Right forelimb (tissue), 1 donor: ENCODE measurements around the gene DNAH9.

ENCODE experiments used
- DNase-seq: peaks from one replicate; pipeline ENCODE4 v3.0.0-alpha.2; 2018

The DNAH9 gene

DNA sequence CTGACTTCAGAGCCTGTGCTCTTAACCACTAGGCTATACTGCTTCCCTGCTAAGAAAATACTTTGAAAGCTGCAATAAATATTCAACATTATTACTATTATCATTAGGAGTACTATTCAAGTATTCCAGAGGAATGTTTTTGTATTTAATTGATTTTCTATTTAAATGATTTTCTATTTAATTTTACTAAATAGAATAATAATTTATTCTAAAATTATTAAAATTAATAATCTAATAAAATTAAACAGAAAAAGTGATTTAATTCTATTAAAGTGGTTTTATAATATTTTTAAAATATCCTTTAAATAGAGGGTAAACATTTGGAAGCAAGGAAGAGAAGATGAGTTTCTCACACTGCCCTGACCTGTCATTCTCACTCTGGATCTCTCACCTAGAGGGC lies 173.8 kb downstream of the DNAH9 start:
- no peak for DNase-seq

DNA sequence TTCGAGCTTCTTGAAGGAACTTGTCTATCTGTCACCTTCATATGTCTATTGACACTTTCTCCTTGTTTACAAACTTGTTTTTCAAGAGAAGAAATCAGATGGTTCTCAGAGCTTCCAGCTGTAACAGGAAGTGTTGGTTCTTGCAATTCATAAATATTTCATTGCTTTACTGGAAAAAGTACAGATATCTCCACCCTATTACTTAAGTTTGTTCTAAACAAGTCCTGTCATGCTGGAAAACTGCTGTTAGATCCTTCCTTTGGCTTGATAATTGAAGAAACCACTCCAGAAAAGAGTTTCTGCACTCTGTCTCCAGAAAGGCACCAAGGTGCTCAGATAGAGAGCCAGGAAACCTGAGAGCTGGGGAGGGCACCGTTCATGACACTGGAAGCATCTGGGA lies 181.6 kb downstream of the DNAH9 start:
- DNase-seq: no peak

DNA sequence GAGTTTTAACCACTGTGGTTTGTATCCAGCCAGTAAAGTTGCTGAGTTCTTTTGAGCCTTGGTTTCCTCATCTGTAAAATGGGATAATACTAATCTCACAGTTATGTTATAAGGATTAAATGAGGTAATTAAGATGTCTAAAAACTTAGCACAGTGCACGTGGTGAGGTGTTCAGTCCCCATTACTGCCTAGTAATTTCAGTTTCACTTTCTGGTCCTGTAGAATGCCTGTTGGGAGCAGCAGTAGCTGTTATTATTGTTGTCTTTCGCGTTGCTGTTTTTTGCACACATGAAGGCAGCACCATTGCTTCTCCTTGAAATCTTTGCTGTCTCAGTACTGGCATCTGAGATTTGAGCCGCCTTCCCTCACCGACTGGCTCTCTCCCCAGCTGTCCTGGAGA lies 182.4 kb downstream of the DNAH9 start:
- no peak for DNase-seq

DNA sequence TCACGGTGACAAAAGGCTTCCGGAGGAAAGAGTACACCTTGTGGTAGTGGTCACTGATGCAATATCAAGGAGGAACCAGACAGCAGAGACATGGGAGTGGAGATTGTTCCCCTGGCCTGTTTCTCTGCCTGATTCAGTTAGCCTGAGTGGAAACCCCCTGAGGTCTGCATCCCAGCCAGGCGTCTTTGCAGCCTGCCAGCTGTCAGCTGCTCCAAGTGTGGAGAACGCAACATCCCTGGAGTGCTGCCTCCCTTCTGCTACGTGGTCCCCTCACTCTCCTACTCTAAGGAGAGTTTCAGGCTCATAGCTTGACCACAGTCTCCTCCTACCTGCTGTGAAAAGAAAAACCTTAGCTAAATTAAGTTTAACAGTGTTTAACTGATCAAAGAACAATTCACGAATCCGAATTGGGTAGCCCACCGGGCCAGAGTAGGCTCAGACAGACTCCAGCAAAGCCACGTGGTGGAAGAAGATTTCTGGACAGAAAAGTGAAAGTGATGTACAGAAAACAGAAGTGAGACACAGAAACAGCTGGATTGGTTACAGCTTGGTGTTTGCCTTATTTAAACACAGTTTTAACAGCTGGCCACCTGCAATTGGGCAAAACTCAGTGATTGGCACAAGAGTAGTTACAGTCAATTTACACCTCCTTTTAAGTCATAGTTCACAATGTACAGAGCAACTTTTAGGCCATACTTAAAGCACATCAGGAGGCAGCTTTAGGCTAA lies 188.6 kb downstream of the DNAH9 start:
- no peak for DNase-seq

DNA sequence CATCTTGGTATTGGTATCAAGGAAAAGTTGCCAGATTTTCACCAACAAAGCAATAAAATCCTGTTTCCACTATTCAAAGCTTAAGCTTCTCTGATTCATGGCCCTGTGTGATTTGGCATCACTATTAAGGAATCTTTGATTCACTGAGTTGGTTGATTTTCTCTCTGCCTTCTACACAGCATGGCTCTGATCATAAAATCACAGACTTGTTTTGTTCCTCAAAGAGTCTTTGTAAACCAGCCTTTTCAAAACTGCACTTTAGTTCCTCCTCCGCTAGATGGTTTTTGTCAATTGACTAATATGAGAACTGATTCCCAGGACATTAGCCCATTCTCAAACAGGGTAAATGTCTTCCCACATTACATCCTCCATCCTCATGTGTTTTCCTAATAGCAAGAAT lies 197.6 kb downstream of the DNAH9 start:
- DNase-seq: no peak

DNA sequence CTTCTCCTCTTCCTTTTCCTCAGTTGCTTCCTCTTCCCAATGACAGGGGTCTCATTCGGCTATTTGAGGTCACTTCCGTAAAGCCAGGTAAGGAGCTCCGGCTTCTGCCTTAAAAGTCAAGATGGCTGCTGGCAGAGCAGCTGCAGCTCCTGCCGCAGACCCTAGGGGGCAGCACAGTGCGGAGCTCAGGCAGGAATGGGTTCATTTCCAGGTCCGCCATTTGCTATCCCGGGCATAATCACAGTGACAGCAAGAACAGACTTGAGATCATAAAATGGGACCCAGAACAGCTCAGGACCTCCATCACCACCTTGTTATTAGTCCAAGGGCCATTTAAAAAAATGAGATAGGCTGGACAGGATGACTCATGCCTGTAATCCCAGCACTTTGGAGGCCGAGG lies 199.5 kb downstream of the DNAH9 start:
- no peak for DNase-seq

DNA sequence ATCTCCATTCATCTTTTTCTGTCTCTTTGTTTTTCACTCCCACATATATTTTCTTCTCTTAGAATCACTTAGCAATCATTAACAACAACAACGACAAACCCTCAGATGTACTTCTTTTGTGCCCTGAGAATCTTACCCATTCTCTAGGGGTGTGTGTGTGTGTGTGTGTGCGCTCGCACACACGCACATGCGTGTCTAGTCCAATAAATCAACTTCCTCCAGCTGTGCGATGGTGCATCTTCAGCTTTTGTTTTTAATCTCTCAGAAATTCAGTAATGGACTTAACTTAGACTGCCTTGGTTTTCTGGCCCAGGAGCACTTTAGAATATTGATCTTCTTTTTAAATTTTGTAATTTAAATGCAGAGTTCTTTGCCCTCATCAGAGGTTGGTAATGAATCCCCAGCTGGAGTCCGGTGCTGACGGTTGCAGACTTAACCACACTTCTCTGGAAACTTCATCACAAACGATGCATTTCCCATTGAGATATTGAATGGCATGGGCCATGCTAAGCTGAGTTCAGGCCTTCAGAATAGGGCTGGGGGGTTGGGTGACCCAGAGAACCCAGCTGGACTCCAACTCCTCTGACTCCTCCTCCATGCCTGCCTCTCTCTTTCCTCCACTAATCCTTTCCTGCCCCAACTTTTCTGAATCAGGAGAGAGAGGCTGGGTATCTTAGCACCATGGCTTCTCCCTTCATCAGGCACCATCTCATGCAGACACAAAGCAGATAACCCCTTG lies 205.1 kb downstream of the DNAH9 start:
- no peak for DNase-seq

DNA sequence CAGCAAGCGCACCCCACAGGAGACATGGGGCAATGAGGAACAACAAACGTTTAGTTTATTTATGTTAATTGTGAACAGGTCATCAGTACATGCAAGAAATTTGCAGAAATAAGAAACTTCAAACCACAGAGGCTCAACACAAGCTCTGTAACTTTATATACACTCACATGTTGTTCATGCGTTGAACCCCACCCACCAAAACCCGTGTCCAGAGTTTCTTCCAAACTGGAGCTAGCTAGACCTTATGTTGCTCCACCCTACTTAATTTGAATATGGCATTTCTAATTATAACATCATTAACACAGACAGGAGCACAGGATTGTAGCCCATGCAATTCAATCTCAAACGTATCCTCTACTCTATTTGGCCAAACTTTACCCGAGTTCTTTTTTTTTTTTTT lies 206.9 kb downstream of the DNAH9 start:
- no peak for DNase-seq

DNA sequence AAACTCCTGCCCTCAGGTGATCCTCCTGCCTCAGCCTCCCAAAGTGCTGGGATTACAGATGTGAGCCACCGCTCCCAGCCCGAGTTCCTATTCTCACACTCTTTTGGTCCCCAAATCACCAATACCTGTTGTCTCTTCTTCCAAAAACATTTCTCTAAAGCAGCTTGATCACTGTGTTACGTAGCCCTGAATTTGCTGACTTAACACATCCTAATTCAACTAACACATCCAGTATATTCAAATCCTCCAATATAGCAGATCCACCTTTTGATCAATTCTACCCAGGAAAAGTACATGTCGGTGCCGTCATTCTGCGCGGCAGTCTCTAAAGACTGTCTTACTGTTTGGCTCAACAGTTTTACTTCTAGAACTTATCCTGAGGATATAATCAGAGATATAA lies 207.7 kb downstream of the DNAH9 start:
- no peak for DNase-seq

DNA sequence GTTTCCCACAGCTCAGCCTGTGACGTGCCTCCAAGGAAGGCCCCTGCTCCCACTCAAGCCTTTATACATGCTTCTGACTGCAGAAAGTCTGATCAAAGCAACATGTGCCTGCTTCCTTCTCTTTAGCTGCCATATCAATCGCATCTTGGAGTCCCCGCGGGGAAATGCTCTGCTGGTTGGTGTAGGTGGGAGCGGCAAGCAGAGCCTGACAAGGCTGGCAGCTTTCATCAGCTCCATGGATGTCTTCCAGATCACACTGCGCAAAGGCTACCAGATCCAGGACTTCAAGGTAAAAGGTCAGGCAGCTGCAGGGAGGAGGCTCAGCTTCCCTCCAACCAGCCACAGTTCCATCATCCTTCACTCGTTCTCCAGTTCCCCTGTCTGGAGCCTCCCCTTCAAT lies 209.3 kb downstream of the DNAH9 start:
- no peak for DNase-seq

DNA sequence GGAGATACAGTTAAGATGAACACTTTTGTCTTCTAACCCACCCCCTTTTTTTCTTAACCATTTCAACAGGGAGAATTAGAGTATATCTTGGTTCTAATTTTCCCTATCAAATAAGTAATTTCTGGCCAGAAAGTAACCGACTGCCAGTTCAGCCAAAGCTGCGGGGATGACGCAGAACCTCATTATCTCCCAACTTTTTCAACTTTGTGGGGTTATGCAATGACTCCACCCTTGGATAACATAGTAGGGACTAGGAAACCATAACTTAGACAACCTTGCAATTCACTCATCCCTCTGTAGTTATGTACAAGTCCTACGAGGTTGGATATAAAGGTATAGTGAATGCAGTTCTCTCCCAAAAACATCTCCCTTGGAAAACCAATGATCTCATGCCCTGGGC lies 215.0 kb downstream of the DNAH9 start:
- no peak for DNase-seq

DNA sequence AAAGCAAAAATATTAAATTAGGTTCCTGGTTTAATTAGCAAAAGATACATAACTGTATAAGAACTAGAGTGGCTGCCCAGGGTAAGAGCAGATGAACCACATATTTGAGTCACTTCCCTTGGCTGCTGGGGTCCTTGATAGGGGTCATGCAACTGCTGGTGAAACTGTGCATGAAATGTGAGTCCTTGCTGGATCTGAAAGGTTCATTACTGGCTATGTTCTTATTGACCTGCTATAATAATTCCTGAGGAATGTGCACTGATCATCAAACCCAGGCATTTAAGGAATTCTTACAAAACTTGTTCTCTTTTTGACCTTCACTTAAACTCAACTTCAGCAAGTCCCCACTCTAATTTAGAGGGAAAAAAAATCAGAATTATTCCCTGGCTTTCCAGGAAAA lies 215.6 kb downstream of the DNAH9 start:
- no peak for DNase-seq

DNA sequence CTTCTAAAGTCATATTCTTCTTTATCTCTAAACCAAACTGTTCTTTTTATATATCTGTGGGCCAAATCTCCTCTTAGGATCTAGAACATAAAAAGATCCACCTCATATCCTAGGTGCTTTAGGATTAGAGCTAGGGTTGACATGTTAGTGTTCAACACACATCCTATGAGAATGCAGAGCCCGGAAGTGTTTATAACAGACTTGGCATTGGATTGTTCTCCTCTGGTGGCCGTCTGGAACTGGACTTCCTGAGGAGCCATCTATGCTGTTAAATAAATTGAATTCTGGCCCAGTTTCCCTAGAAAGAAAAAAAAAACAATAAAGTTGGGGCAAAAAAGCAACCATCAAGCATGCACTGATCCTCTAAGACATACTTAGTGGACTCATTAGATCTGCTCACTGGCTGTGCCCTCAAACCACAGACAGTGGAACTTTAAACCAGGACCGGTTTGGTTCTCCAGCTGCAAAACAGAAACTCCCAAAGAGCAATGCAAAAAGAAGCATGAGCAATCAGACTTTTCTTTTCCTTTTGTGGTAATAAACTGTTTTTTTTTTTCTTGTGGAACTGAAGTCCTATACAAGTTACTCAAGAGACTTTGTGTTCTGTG lies 216.5 kb downstream of the DNAH9 start:
- DNase-seq: no peak

DNA sequence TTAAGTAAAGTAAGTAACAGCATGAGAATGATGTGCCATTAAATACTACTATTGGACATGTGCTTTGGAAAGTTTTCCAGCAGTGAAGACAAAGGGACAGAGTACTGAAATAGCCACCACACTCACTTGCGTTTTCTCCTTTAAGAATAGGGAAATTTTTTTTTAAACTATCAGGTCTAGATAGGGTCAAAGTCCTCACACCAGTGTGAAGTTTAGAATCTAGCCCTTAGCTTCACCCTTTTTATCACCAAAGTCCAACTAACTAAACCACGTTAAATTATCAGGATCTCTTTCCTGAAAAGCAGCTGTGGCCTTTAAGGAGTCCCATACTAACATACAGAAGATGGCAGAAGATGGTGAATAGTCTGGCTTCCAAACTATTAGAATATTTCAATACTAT lies 218.1 kb downstream of the DNAH9 start:
- no peak for DNase-seq

DNA sequence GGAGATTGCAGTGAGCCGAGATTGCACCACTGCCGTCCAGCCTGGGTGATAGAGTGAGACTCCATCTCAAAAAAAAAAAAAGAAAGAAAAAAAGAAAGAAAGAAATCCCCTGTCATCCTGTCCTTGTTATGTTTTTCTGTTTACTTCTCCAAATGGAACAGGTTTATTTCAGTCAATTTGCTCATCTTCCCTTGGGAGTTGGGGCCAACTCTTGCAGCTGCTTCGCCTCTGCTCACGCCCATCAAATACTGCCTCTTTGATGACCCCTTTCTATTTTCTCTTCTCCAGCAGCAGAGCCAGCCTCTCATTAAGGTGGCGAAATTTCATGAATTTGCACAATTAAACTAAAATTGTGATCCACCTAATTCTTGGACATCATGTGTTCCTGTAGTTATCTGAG lies 225.6 kb downstream of the DNAH9 start:
- DNase-seq: no peak

DNA sequence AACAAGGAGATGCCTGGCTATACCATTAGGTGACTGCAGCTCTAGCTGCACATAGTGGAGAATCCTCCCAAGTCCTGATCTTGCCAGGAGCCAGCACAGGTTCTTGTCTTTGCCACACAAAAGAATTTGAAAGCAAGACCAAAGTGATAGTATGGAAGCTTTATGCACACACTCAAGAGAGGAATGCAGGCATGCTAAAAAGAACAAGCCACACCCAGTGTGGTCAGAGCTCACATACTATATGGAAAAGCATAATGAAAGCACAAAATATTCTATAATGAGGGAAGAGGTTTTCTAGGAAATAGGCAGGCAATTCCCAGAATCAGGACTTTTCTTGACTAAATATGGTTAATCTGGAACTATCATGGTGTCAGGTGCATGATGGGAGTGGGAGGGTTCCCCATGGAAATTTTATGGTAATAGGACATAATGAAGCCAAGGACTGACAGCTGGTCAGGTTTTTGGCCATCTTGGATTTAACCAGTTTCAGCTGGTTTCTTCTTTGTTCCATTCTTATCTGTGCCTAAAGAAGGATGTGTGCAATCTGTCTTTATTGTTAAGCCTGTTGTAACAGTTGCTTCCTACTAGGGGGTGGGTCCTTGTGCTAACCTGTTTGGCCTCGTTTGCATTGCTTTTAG lies 227.4 kb downstream of the DNAH9 start:
- DNase-seq: no peak

DNA sequence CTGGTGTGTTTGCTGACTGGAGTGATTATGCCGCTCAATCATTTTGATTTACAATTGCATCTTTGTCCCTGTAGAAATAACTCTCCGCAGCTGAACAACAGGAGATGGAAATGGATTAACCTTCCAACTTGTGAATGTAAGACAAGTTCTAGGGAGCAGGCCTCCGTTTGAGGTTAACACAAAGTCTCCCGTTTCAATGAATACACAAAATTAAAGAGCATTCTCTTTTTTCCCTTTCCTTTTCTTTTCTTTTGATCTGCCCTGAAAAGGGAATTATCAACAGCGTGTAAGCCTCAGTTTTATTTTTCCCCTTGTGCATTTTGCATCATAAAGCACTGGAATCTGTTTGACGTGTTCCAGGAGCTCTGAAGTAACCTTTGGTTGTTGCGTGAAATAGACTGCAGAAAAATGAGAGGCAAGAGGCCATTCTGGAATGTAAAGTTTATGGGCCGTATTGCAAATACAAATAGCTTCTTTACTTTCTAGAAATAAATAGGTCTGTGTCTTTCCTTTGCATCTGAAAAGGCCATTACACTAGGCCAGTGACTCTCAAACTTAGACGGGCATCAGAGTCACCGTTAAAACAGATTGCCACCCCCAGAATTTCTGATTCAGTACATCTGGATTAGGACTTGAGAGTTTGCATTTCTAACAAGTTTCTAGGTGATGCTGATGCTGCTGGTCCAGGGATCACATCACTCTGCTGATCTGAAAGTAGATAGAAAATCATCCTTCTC lies 234.3 kb downstream of the DNAH9 start:
- no peak for DNase-seq

DNA sequence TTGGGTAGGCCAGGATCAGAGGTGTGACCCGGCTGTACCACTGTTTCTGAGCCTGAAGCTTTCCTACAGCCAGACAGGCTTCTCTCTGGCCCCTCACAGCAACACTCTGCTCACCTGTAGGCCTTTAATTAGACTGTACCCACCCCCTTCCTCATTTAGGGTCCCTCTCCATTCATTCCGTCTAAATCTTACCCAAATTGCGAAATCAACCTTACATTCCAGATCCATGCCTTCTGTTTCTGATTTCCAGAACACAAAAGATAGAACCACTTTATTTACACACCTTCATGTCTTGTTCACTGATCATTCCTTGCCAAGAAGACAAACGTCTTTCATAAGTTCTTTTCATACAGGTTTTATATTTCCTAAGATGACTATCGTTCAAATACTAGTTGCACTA lies 238.2 kb downstream of the DNAH9 start:
- no peak for DNase-seq

DNA sequence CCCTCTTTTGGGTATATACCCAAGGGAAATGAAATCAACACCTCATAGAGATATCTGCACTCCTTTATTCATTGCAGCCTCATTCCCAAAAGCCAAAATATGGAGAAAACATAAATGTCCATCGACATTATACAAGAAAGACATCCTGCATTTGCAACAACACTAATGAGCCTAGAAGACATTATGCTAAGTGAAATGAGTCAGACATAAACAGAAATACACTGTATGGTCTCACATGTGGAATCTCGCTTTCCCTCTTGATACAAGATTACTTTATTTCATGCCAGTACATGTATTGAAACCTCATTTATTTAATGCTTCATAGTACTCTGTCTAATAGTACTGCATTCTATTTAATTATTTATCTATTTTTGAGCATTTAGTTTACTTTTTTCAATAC lies 241.8 kb downstream of the DNAH9 start:
- no peak for DNase-seq

DNA sequence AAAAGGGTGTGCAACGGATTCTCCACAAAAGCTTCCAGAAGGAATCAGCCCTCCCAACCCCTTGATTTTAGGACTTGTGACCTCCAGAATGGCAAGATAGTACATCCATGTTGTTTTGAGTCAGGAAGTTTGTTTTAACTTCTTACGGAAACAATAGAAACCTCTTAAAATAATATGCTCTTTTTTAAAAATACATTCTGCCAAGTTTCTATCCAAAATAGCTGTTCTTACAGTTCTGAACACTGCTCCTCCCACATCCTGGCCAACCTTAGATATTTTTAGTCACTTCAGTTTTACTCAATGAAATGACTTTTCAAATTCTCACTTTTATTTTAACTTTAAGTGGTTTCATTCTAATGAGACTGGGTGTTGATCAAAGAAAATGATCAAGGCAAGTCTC lies 242.6 kb downstream of the DNAH9 start:
- no peak for DNase-seq

DNA sequence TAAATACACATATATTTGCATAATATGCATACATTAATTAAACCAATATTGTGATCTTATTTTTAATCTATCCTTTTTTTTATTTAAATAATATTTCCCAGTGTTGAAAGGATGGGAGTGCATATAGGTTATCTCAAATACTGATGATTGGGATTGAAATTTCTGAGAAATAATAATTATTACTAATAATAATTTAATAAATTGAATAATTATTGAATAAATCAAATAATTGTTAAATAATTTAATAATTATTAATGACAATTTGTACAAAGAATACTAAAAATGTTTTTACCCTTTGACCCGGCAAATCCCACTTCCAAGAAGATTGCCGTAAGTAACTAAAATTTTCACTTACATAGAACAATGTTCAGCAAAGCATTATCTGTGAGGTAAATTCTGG lies 250.1 kb downstream of the DNAH9 start:
- DNase-seq: no peak

DNA sequence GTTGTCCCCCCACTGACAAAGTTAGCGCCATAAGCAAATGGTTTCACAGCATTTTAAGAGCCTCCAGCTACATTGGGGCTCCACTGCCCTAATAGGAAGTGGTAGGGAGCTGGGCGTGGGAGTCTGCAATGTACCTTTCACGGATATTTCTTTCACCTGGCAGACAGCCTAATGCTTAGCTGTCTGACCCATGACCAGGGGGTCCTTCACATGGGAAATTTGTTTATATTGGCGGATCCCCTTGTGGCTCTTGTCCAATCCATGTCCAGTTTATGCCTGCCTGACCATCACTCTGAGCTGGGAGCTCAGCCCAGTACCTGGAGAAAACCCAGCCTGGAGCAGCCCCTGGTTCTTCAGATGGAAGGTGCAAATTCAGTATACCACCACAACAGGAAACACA lies 254.0 kb downstream of the DNAH9 start:
- no peak for DNase-seq

DNA sequence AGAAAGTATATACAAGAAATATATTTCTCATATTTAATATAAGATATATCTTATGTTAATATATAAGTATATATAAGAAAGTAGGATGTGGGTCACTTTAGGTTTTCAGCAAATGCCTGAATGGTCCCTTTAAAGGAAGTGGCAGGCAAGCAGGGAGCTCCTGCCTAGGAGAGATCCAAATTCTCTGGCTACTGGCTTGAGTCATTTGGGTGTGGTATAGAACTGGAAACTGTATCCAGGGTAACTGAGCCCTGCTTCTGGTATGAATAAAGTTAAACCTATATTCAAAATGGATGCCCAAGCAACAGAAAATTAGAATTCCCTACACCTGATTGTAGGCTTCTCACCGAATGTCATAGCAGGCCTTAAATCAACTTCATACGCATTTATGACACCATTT lies 254.6 kb downstream of the DNAH9 start:
- no peak for DNase-seq
